NT2/D1 (cell line): ENCODE measurements around the gene CEP112.

ENCODE experiments used
- SUZ12 ChIP-seq: IDR thresholded peaks from 2 replicates; pipeline ENCODE4 v1.6.1; 2011; ENCODE audit not compliant: insufficient read length, insufficient read depth; ENCODE audit errors: extremely low read depth
- YY1 ChIP-seq: IDR thresholded peaks from 2 replicates; pipeline ENCODE4 v1.6.1; 2011; ENCODE audit not compliant: insufficient read length, insufficient read depth
- ZNF274 ChIP-seq: IDR thresholded peaks from 2 replicates; pipeline ENCODE4 v1.6.1; 2011; ENCODE audit warnings: mild to moderate bottlenecking, low read depth, low read length

GRCh38 chr17:65865715-65866425 is 326.1 kb downstream of the CEP112 start:
- TF ChIP-seq YY1 (no peak), SUZ12 (no peak), ZNF274 (no peak)
